Subcutaneous adipose tissue (tissue), 4 donors: ENCODE results near the gene GCSAML. TPM values are rescaled to one million over a fixed set of nuclear protein-coding genes. Genes with fewer than 3 reads are reported as not detected.

ENCODE experiments used
- CTCF ChIP-seq: fragments of 450-650 bp; IDR thresholded peaks from one replicate; pipeline ENCODE4 v1.5.1; 2016; ENCODE audit warnings: low read depth, mild to moderate bottlenecking, control low read depth, antibody characterized with exemption, moderate library complexity
- total RNA-seq, 4 donors: library from RNA; depleted of rRNA; stranded (reverse); fragments of >200 nt; gene quantifications; one replicate each; pipeline ENCODE4 v1.1.0, GENCODE V29; 2016

The GCSAML gene
- total RNA-seq: 1 to 10 TPM in 2 of 4 donors, under 1 TPM in 2; 0.68 to 2.1 (median 0.93) TPM

- no peak for TF ChIP-seq CTCF
These were observed at the start of gene GCSAML for GRCh38 chr1:247548769-247549182. GCSAML (plus strand) TSS chr1:247549134; CDS start chr1:247549192, 58 bp downstream.

GRCh38 chr1:247500865-247501264, 48.1 kb upstream of the GCSAML start:
- TF ChIP-seq CTCF: no peak

DNA sequence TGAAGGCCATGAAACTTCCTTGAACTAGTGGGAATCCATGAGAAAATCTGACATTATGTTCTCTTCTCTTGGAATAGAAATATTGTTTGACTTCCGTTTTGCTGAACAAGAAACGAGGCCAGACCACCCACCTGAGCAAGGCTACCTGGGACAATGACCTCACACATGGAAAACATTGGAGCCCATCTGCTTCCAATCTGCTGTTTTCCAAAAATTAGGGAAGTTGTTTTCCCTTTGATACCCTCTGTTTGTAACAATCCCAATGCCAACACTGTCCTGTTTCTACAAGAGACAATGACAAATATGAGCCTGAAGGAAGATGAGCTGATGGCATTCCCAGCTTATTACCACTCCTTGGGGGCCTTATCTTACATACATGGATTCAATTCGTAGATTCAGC, 42.1 kb upstream of the GCSAML start:
- no peak for TF ChIP-seq CTCF

DNA sequence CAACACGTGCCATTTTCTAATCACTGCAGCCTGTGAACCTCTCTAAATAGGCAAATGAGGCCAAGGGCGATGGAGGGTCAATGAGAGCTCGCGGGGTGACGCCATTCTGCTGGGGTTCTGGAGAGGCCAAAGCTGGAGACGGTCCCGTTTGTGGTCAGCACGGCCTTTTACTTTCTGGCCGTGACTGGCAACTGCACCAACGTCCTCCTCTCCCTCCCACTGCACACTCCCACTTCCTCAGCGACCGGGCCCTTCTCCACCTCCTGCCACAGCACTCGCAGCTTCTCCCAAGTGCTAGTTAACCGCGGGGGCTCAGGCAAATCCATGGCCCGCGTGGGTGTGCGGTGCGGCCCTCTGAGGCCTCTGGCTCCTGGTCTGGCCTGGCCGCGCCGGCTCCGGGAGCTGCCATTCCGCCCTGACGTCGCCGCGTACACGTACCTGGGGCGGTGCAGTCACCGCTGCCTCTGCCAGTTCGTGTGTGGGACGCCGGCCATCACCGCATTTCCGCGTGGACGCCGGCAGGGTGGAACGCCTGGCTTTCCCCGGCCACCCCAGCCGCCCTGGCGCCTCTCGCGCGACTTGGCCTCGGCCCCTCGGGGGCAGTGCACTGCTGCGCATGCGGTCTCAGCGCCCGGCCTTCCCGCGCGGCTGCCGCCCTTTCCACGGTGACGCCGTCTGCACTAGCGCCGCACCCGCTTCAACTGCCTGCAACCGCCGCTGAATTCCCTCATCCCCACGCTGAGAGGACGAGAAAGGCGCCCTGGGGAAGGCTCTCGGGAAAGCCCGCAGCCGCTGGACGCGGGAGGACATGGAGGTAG, 30.9 kb upstream of the GCSAML start:
- no peak for TF ChIP-seq CTCF

- TF ChIP-seq CTCF: no peak
These were observed 30.4 kb upstream of the GCSAML start for GRCh38 chr1:247518613-247518891.

GRCh38 chr1:247528812-247529474, 20.0 kb upstream of the GCSAML start:
- TF ChIP-seq CTCF: no peak

DNA sequence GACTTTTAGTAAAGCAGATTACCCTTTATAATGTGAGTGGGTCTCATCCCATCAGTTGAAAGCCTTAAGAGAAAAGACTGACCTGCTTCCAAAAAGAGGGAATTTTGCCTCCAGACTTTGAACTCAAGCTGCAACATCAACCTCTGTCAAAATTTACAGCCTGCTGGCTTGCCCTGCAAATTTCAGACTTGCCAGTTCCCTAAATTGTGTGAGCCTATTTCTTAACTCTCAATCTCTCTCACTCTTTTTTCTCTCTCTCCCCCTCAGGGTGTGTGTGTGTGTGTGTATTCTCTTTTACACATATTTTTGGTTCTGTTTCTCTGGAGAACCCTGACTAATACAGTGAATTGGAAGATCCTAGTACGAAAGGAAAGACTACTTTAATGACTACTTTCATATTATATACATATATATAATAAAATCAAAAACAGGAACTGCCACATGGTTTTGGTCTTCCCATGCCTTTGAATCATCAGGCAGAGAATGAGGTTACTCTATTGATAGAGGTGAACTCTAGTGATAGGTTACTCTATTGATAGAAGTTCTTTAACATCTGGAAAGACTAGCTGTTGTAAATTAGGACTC, 19.1 kb upstream of the GCSAML start:
- no peak for TF ChIP-seq CTCF
